NT2/D1 (cell line): ENCODE results near the gene TMUB1.

Experiments used
- YY1 ChIP-seq: IDR thresholded peaks from 2 replicates; pipeline ENCODE4 v1.6.1; 2011; ENCODE audit not compliant: insufficient read length, insufficient read depth
- ZNF274 ChIP-seq: IDR thresholded peaks from 2 replicates; pipeline ENCODE4 v1.6.1; 2011; ENCODE audit warnings: mild to moderate bottlenecking, low read depth, low read length

GRCh38 chr7:151130741-151131157 lies 47.5 kb upstream of the TMUB1 start:
- TF ChIP-seq YY1 (no peak), ZNF274 (no peak)
